Gastrocnemius medialis (tissue), 4 donors: ENCODE measurements around the gene KAZN.

Source experiments
- POLR2A ChIP-seq, 2 donors: fragments of 450-650 bp; IDR thresholded peaks; one replicate each; pipeline ENCODE4 v1.6.1; 2017; ENCODE audit warnings: antibody characterized with exemption in 2 of 2, mild to moderate bottlenecking in 2 of 2, moderate library complexity in 2 of 2
- TF ChIP-seq, protein P1 (sequence below), 5 experiments: fragments of 450-650 bp in 3 of 5; fragments of 200-600 bp in 2 of 5; sonication (generic) in 2 of 5; IDR thresholded peaks in 4 of 5; conservative IDR thresholded peaks in 1 of 5; 1 replicate in 4 of 5; 2 replicates in 1 of 5; pipeline ENCODE4 v1.5.1; 2016 to 2019; ENCODE audit warnings: antibody characterized with exemption in 5 of 5, mild to moderate bottlenecking in 3 of 5, moderate library complexity in 3 of 5

DNA sequence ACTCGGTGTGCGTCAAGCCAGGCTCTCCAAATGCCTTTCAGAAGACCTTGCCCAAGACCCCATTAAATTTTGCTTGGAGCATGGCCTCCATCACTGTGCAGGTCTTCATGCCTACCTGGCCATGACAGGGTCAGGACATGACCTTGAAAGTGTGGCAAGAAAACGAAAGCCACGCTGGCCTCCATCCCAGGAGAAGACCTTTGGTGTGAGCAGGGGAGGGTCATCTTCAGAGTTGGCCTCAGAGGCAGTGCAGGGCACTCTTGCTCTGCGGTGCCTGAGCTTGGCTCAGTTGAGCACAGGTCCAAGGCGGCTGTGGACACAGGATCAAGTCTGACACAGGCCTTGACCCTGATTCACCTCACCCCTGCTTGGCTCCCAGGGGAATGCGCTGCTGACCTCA is 373.6 kb downstream of the KAZN start:
- TF ChIP-seq, protein P1, sequence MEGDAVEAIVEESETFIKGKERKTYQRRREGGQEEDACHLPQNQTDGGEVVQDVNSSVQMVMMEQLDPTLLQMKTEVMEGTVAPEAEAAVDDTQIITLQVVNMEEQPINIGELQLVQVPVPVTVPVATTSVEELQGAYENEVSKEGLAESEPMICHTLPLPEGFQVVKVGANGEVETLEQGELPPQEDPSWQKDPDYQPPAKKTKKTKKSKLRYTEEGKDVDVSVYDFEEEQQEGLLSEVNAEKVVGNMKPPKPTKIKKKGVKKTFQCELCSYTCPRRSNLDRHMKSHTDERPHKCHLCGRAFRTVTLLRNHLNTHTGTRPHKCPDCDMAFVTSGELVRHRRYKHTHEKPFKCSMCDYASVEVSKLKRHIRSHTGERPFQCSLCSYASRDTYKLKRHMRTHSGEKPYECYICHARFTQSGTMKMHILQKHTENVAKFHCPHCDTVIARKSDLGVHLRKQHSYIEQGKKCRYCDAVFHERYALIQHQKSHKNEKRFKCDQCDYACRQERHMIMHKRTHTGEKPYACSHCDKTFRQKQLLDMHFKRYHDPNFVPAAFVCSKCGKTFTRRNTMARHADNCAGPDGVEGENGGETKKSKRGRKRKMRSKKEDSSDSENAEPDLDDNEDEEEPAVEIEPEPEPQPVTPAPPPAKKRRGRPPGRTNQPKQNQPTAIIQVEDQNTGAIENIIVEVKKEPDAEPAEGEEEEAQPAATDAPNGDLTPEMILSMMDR (IDR thresholded peaks at IDR 0.05 in 4 of 5, conservative IDR thresholded peaks at IDR 0.05 in 1 of 5): no peak
- no peak for TF ChIP-seq POLR2A (IDR thresholded peaks at IDR 0.05)
